GM18502 (cell line): ENCODE data around the gene GTF3A.
"Not testable (repeated sequence)": the region's sequence is repeated elsewhere in the genome, so short reads cannot be mapped to it uniquely, and the experiment has no call there.

Experiments
- ATAC-seq: cut with Tn5 transposase; IDR thresholded peaks from one replicate; pipeline ENCODE4 v1.9.1; 2021; ENCODE audit warnings: mild to moderate bottlenecking; ENCODE audit not compliant: unreplicated experiment, poor library complexity

GTF3A gene

GRCh38 chr13:27424246-27425157, at the start of gene GTF3A:
Gene GTF3A, plus strand, starts transcription at chr13:27424619.
- ATAC-seq, result peak; percentile 73

GRCh38 chr13:27374650-27375049, 49.8 kb upstream of the GTF3A start:
- no peak for ATAC-seq

GRCh38 chr13:27375686-27376326, 48.6 kb upstream of the GTF3A start:
- no peak for ATAC-seq

- ATAC-seq, result no peak
These were observed 45.3 kb upstream of the GTF3A start for GRCh38 chr13:27379126-27379525.

GRCh38 chr13:27379694-27380641, 44.5 kb upstream of the GTF3A start:
- ATAC-seq, result no peak

- no peak for ATAC-seq
These were observed 42.8 kb upstream of the GTF3A start for GRCh38 chr13:27381601-27382000.

GRCh38 chr13:27383104-27383921, 41.1 kb upstream of the GTF3A start:
- no peak for ATAC-seq

GRCh38 chr13:27384285-27384684, 40.1 kb upstream of the GTF3A start:
- no peak for ATAC-seq

GRCh38 chr13:27388241-27388640, 36.2 kb upstream of the GTF3A start:
- no peak for ATAC-seq

GRCh38 chr13:27389891-27390290, 34.5 kb upstream of the GTF3A start:
- no peak for ATAC-seq

GRCh38 chr13:27391471-27391870, 32.9 kb upstream of the GTF3A start:
- ATAC-seq, result no peak

GRCh38 chr13:27393101-27393500, 31.3 kb upstream of the GTF3A start:
- no peak for ATAC-seq

- ATAC-seq, result no peak
These were observed 29.4 kb upstream of the GTF3A start for GRCh38 chr13:27395007-27395510.

GRCh38 chr13:27396252-27396846, 28.1 kb upstream of the GTF3A start:
- ATAC-seq, result no peak

- ATAC-seq, result no peak
These were observed 26.1 kb upstream of the GTF3A start for GRCh38 chr13:27398360-27398759.

- ATAC-seq, result not testable (repeated sequence)
These were observed 24.0 kb upstream of the GTF3A start for GRCh38 chr13:27400405-27400804.

- ATAC-seq, result no peak
These were observed 23.2 kb upstream of the GTF3A start for GRCh38 chr13:27401210-27401609.

GRCh38 chr13:27403203-27403678, 21.2 kb upstream of the GTF3A start:
- ATAC-seq, result no peak
